IPS DF 4.7 (cell line): Measurements from ENCODE around the gene ZBTB20.

Experiments
- DNase-seq: peaks from one replicate; pipeline ENCODE4 v3.0.0-alpha.2; 2013; ENCODE audit warnings: low spot score; ENCODE audit errors: extremely low read depth

ZBTB20 gene

GRCh38 chr3:114929971-114930732 lies 216.9 kb downstream of the ZBTB20 start:
- no peak for DNase-seq

GRCh38 chr3:114928989-114929640 lies 218.0 kb downstream of the ZBTB20 start:
- no peak for DNase-seq

- no peak for DNase-seq
Measured at GRCh38 chr3:114904633-114905032, 242.5 kb downstream of the ZBTB20 start.

GRCh38 chr3:114903213-114903612 lies 243.9 kb downstream of the ZBTB20 start:
- no peak for DNase-seq

- peak; percentile 30 for DNase-seq
Measured at GRCh38 chr3:114902691-114903101, 244.4 kb downstream of the ZBTB20 start.

- no peak for DNase-seq
Measured at GRCh38 chr3:114900908-114901307, 246.2 kb downstream of the ZBTB20 start.

- DNase-seq: no peak
Measured at GRCh38 chr3:114899186-114899931, 247.7 kb downstream of the ZBTB20 start.

GRCh38 chr3:114896978-114897377 lies 250.1 kb downstream of the ZBTB20 start:
- DNase-seq: no peak

- no peak for DNase-seq
Measured at GRCh38 chr3:114893361-114893760, 253.7 kb downstream of the ZBTB20 start.

- no peak for DNase-seq
Measured at GRCh38 chr3:114892880-114893279, 254.2 kb downstream of the ZBTB20 start.

GRCh38 chr3:114892131-114892879 lies 254.8 kb downstream of the ZBTB20 start:
- DNase-seq: no peak

- DNase-seq: no peak
Measured at GRCh38 chr3:114887806-114888205, 259.3 kb downstream of the ZBTB20 start.

GRCh38 chr3:114886905-114887304 lies 260.2 kb downstream of the ZBTB20 start:
- DNase-seq: no peak

GRCh38 chr3:114884213-114884923 lies 262.7 kb downstream of the ZBTB20 start:
- no peak for DNase-seq

- no peak for DNase-seq
Measured at GRCh38 chr3:114880078-114880477, 267.0 kb downstream of the ZBTB20 start.

- DNase-seq: no peak
Measured at GRCh38 chr3:114879059-114880031, 267.7 kb downstream of the ZBTB20 start.

- no peak for DNase-seq
Measured at GRCh38 chr3:114878114-114878839, 268.8 kb downstream of the ZBTB20 start.

GRCh38 chr3:114877378-114878113 lies 269.5 kb downstream of the ZBTB20 start:
- DNase-seq: no peak
